Measurements from ENCODE around the gene GALNT9.

The GALNT9 gene

GRCh38 chr12:132176385-132176919 is 152.9 kb downstream of the GALNT9 start:
- no peak for TF ChIP-seq CTCF (IDR thresholded peaks at IDR 0.05; ENCODE audit: low read depth, low read length)
- H3K4me3 ChIP-seq (ENCODE audit: low read depth, low read length): no peak overlapping the region

GRCh38 chr12:132175496-132176384 is 153.6 kb downstream of the GALNT9 start:
- no peak overlapping the region for H3K4me3 ChIP-seq (ENCODE audit: low read depth, low read length)
- TF ChIP-seq CTCF (IDR thresholded peaks at IDR 0.05; ENCODE audit: low read depth, low read length): no peak

- TF ChIP-seq CTCF (IDR thresholded peaks at IDR 0.05; ENCODE audit: low read depth, low read length): no peak
- H3K4me3 ChIP-seq (ENCODE audit: low read depth, low read length): no peak overlapping the region
Measured at GRCh38 chr12:132174839-132175490, 154.4 kb downstream of the GALNT9 start.

GRCh38 chr12:132174015-132174838 is 155.2 kb downstream of the GALNT9 start:
- no peak overlapping the region for H3K4me3 ChIP-seq (ENCODE audit: low read depth, low read length)
- no peak for TF ChIP-seq CTCF (IDR thresholded peaks at IDR 0.05; ENCODE audit: low read depth, low read length)

GRCh38 chr12:132173135-132174014 is 156.0 kb downstream of the GALNT9 start:
- no peak overlapping the region for H3K4me3 ChIP-seq (ENCODE audit: low read depth, low read length)
- TF ChIP-seq CTCF (IDR thresholded peaks at IDR 0.05; ENCODE audit: low read depth, low read length): no peak

GRCh38 chr12:132172619-132173018 is 156.8 kb downstream of the GALNT9 start:
- no peak overlapping the region for H3K4me3 ChIP-seq (ENCODE audit: low read depth, low read length)
- TF ChIP-seq CTCF (IDR thresholded peaks at IDR 0.05; ENCODE audit: low read depth, low read length): no peak
